Liver (tissue), 9 donors: ENCODE data around the gene ST3GAL5. TPM values are rescaled to one million over a fixed set of nuclear protein-coding genes. Genes with fewer than 3 reads are reported as not detected.

Source experiments
- DNase-seq: peaks from one replicate; pipeline ENCODE4 v3.0.0-alpha.2; 2017; ENCODE audit warnings: low spot score
- H3K27ac ChIP-seq, 2 donors: one replicate each; pipeline ENCODE4 v1.7.0; 2013; ENCODE audit warnings: inconsistent platforms in 2 of 2, low read length in 2 of 2, control low read depth in 1 of 2, low read depth in 1 of 2, mild to moderate bottlenecking in 1 of 2
- H3K27me3 ChIP-seq, 4 donors: one replicate each; pipeline versions ENCODE4 v1.6.1 to v1.7.0; 2013; ENCODE audit warnings: low read length in 3 of 4, inconsistent platforms in 1 of 4, mild to moderate bottlenecking in 1 of 4, moderate library complexity in 1 of 4; ENCODE audit not compliant: control insufficient read depth in 4 of 4, insufficient read depth in 4 of 4
- H3K36me3 ChIP-seq, 4 donors: one replicate each; pipeline versions ENCODE4 v1.6.1 to v1.7.0; 2013; ENCODE audit warnings: low read length in 3 of 4, mild to moderate bottlenecking in 3 of 4, low read depth in 1 of 4, moderate library complexity in 1 of 4; ENCODE audit not compliant: control insufficient read depth in 4 of 4, insufficient read depth in 3 of 4
- H3K4me1 ChIP-seq, 4 donors: one replicate each; pipeline versions ENCODE4 v1.6.1 to v1.7.0; 2013; ENCODE audit warnings: low read length in 3 of 4, mild to moderate bottlenecking in 3 of 4, moderate library complexity in 1 of 4; ENCODE audit not compliant: control insufficient read depth in 4 of 4, insufficient read depth in 4 of 4
- H3K4me3 ChIP-seq, 3 donors: one replicate each; pipeline versions ENCODE4 v1.6.1 to v1.7.0; 2013; ENCODE audit warnings: low read length in 3 of 3, control low read depth in 1 of 3, low read depth in 1 of 3, mild to moderate bottlenecking in 1 of 3
- H3K9ac ChIP-seq, 2 donors: one replicate each; pipeline ENCODE4 v1.7.0; 2013; ENCODE audit warnings: low read length in 2 of 2, mild to moderate bottlenecking in 2 of 2, moderate library complexity in 2 of 2, control low read depth in 1 of 2, low read depth in 1 of 2
- H3K9me3 ChIP-seq, 4 donors: one replicate each; pipeline versions ENCODE4 v1.6.1 to v1.7.0; 2013; ENCODE audit warnings: low read length in 3 of 4; ENCODE audit not compliant: control insufficient read depth in 4 of 4
- ATF3 ChIP-seq: IDR thresholded peaks from 2 replicates; pipeline ENCODE4 v1.6.1; 2016; ENCODE audit warnings: antibody characterized with exemption
- CTCF ChIP-seq: fragments of 150-350 bp; IDR thresholded peaks from 2 replicates; pipeline ENCODE4 v1.5.1; 2017; ENCODE audit warnings: improper control_type of control experiment, low read depth, low read length; ENCODE audit not compliant: missing input control
- EGR1 ChIP-seq, 2 donors: IDR thresholded peaks; 2 replicates each; pipeline ENCODE4 v1.6.1; 2016 to 2018; ENCODE audit warnings: antibody characterized with exemption in 2 of 2, low read depth in 2 of 2
- FOXA1 ChIP-seq: IDR thresholded peaks from 2 replicates; pipeline ENCODE4 v1.6.1; 2016; ENCODE audit warnings: antibody characterized with exemption
- GABPA ChIP-seq, 2 donors: IDR thresholded peaks in 1 of 2; conservative IDR thresholded peaks in 1 of 2; 2 replicates each; pipeline ENCODE4 v1.6.1; 2016; ENCODE audit warnings: antibody characterized with exemption in 2 of 2, mild to moderate bottlenecking in 1 of 2, moderate library complexity in 1 of 2
- HNF4A ChIP-seq, 2 donors: conservative IDR thresholded peaks; 2 replicates each; pipeline ENCODE4 v1.6.1; 2016; ENCODE audit warnings: antibody characterized with exemption in 2 of 2, mild to moderate bottlenecking in 2 of 2
- JUND ChIP-seq, 2 donors: IDR thresholded peaks; 2 replicates each; pipeline ENCODE4 v1.6.1; 2016; ENCODE audit warnings: antibody characterized with exemption in 2 of 2
- MAX ChIP-seq: IDR thresholded peaks from 2 replicates; pipeline ENCODE4 v1.6.1; 2016; ENCODE audit warnings: antibody characterized with exemption
- RAD21 ChIP-seq, 2 donors: IDR thresholded peaks; 2 replicates each; pipeline ENCODE4 v1.6.1; 2016; ENCODE audit warnings: antibody characterized with exemption in 2 of 2, mild to moderate bottlenecking in 2 of 2
- RXRA ChIP-seq, 2 donors: IDR thresholded peaks; 2 replicates each; pipeline ENCODE4 v1.6.1; 2017 to 2018; ENCODE audit warnings: antibody characterized with exemption in 2 of 2, mild to moderate bottlenecking in 1 of 2
- SP1 ChIP-seq: IDR thresholded peaks from 2 replicates; pipeline ENCODE4 v1.6.1; 2018; ENCODE audit warnings: antibody characterized with exemption, mild to moderate bottlenecking
- TAF1 ChIP-seq: conservative IDR thresholded peaks from 2 replicates; pipeline ENCODE4 v1.6.1; 2016; ENCODE audit warnings: antibody characterized with exemption, mild to moderate bottlenecking
- YY1 ChIP-seq: IDR thresholded peaks from 2 replicates; pipeline ENCODE4 v1.6.1; 2016; ENCODE audit warnings: antibody characterized with exemption, mild to moderate bottlenecking
- ZBTB33 ChIP-seq: IDR thresholded peaks from 2 replicates; pipeline ENCODE4 v1.6.1; 2016; ENCODE audit warnings: antibody characterized with exemption
- WGBS: extraction: QIAGEN DNeasy Blood & Tissue Kit; methylation state at CpG from one replicate; pipeline ENCODE4 v1.1.7; 2013; 5-methylcytosine and 5-hydroxymethylcytosine counted together
- polyA plus RNA-seq, 2 donors: library from polyadenylated mRNA; stranded (reverse) in 1 of 2; unstranded in 1 of 2; fragments of 200-250 nt in 1 of 2; fragments of >200 nt in 1 of 2; fragmentation: Nextera tagmentation in 1 of 2; extraction: Ambion mirVana in 1 of 2; gene quantifications; one replicate each; pipeline versions ENCODE4 v1.2.1 to v1.2.3, GENCODE V29; 2013 to 2015
- total RNA-seq, 2 donors: library from RNA; depleted of rRNA; stranded (reverse); fragments of >200 nt; gene quantifications; one replicate each; pipeline ENCODE4 v1.2.3, GENCODE V29; 2014
- donor health status: healthy.
- donor health status: healthy.
- donor health status: healthy.
- donor health status: healthy.
- donor health status: healthy.

ST3GAL5 gene
- total and polyA plus RNA-seq, 4 donors = 4.5 to 17.0 (median 9.0) TPM

- Histone ChIP-seq H3K27me3 (no peaks in the 10 kb centered on the region), H3K36me3 (no peaks in the 10 kb centered on the region), H3K27ac (no peak overlapping the region), H3K4me1 (peaks cover 1 to 8% (median 5%) of the 10 kb centered on the region in 4 donors), H3K9me3 (no peaks in the 10 kb centered on the region), H3K4me3 (no peak overlapping the region), H3K9ac (no peak overlapping the region)
- no peak for DNase-seq
- TF ChIP-seq ATF3 (no peak), RAD21 (IDR thresholded peaks at IDR 0.05) (no peak), HNF4A (conservative IDR thresholded peaks at IDR 0.05) (no peak), MAX (no peak), RXRA (IDR thresholded peaks at IDR 0.05) (no peak), GABPA (IDR thresholded peaks at IDR 0.05 in 1 of 2, conservative IDR thresholded peaks at IDR 0.05 in 1 of 2) (no peak)
- 97% methylated on average over 3 of the region's 3 CpGs for WGBS
Measured at GRCh38 chr2:85909005-85909404, 20.2 kb upstream of the ST3GAL5 start.

GRCh38 chr2:85908506-85908905, 19.7 kb upstream of the ST3GAL5 start:
- no peak for DNase-seq
- TF ChIP-seq HNF4A (conservative IDR thresholded peaks at IDR 0.05) = peak; percentile 30 to 50
- no peak for TF ChIP-seq ZBTB33
- no peak for TF ChIP-seq FOXA1
- no peak for TF ChIP-seq EGR1 (IDR thresholded peaks at IDR 0.05; ENCODE audit: low read depth in 2 of 2)
- TF ChIP-seq SP1 = no peak
- no peak for TF ChIP-seq YY1
- TF ChIP-seq CTCF = no peak
- TF ChIP-seq JUND (IDR thresholded peaks at IDR 0.05) = no peak
- TF ChIP-seq TAF1 = no peak
- TF ChIP-seq RXRA (IDR thresholded peaks at IDR 0.05) = peak in 1 of 2 donors; percentile 8
- Histone ChIP-seq H3K36me3 (no peaks in the 10 kb centered on the region), H3K4me1 (peaks cover 1 to 8% (median 4%) of the 10 kb centered on the region in 4 donors), H3K27ac (no peak overlapping the region), H3K9me3 (no peaks in the 10 kb centered on the region), H3K9ac (no peak overlapping the region), H3K27me3 (no peaks in the 10 kb centered on the region), H3K4me3 (no peak overlapping the region)
- WGBS = 97% methylated on average over 1 of the region's 1 CpG

GRCh38 chr2:85907671-85908157, 18.9 kb upstream of the ST3GAL5 start:
- H3K9ac ChIP-seq = no peak overlapping the region
- WGBS = 77% methylated on average over 9 of the region's 9 CpGs
- peaks cover 1 to 8% (median 4%) of the 10 kb centered on the region in 4 donors for H3K4me1 ChIP-seq
- TF ChIP-seq TAF1 (no peak), ZBTB33 (no peak)
- H3K9me3 ChIP-seq = no peaks in the 10 kb centered on the region
- DNase-seq = no peak
- no peak overlapping the region for H3K4me3 ChIP-seq
- no peaks in the 10 kb centered on the region for H3K36me3 ChIP-seq
- no peaks in the 10 kb centered on the region for H3K27me3 ChIP-seq
- H3K27ac ChIP-seq = no peak overlapping the region
